PFSK-1 (cell line): ENCODE data around the gene CCDC15.

ENCODE experiments used
- FOXP2 ChIP-seq: optimal IDR thresholded peaks from 2 replicates; pipeline ENCODE3; 2011; ENCODE audit warnings: borderline replicate concordance, control low read depth, inconsistent platforms; ENCODE audit not compliant: insufficient read depth; ENCODE audit errors: extremely low read length, extremely low read depth
- POLR2AphosphoS5 ChIP-seq: IDR thresholded peaks from 2 replicates; pipeline ENCODE4 v1.6.1; 2012; ENCODE audit warnings: low read depth, mild to moderate bottlenecking, control low read depth, low read length, moderate library complexity
- REST ChIP-seq, 2 experiments: IDR thresholded peaks; 2 replicates each; pipeline versions ENCODE4 v1.6.1 to v1.8.0; 2011 to 2012; ENCODE audit warnings: low read depth in 2 of 2, low read length in 2 of 2, control low read depth in 1 of 2, inconsistent platforms in 1 of 2, mild to moderate bottlenecking in 1 of 2, moderate library complexity in 1 of 2; ENCODE audit not compliant: insufficient read depth in 1 of 2
- SIN3A ChIP-seq: IDR thresholded peaks from 2 replicates; pipeline ENCODE4 v1.6.1; 2012; ENCODE audit warnings: mild to moderate bottlenecking, low read length, moderate library complexity, borderline replicate concordance; ENCODE audit not compliant: insufficient read depth
- TAF1 ChIP-seq: IDR thresholded peaks from 2 replicates; pipeline ENCODE4 v1.6.1; 2012; ENCODE audit warnings: low read length, control low read depth, borderline replicate concordance; ENCODE audit not compliant: insufficient read depth

CCDC15 gene

GRCh38 chr11:125049164-125049792, 95.3 kb downstream of the CCDC15 start:
- TF ChIP-seq REST (IDR thresholded peaks at IDR 0.05; ENCODE audit: insufficient read depth in 1 of 2, low read depth in 2 of 2, low read length in 2 of 2) (no peak), POLR2AphosphoS5 (no peak), TAF1 (no peak), SIN3A (no peak), FOXP2 (no peak)

- TF ChIP-seq POLR2AphosphoS5 (no peak), REST (IDR thresholded peaks at IDR 0.05; ENCODE audit: insufficient read depth in 1 of 2, low read depth in 2 of 2, low read length in 2 of 2) (no peak), FOXP2 (no peak), SIN3A (no peak), TAF1 (no peak)
These were observed 98.0 kb downstream of the CCDC15 start for GRCh38 chr11:125052047-125052446.

GRCh38 chr11:125053167-125053566, 99.2 kb downstream of the CCDC15 start:
- TF ChIP-seq FOXP2 (no peak), POLR2AphosphoS5 (no peak), TAF1 (no peak), SIN3A (no peak)

- no peak for TF ChIP-seq SIN3A
- TF ChIP-seq REST (IDR thresholded peaks at IDR 0.05; ENCODE audit: insufficient read depth in 1 of 2, low read depth in 2 of 2, low read length in 2 of 2) = no peak
- no peak for TF ChIP-seq POLR2AphosphoS5
- TF ChIP-seq TAF1 = no peak
- TF ChIP-seq FOXP2 = no peak
These were observed 101.2 kb downstream of the CCDC15 start for GRCh38 chr11:125055107-125055715.

- TF ChIP-seq POLR2AphosphoS5 (no peak), REST (IDR thresholded peaks at IDR 0.05; ENCODE audit: insufficient read depth in 1 of 2, low read depth in 2 of 2, low read length in 2 of 2) (no peak), FOXP2 (no peak), SIN3A (no peak), TAF1 (no peak)
These were observed 103.1 kb downstream of the CCDC15 start for GRCh38 chr11:125056931-125057692.
